Measurements from ENCODE around the gene SLC2A5.

DNA sequence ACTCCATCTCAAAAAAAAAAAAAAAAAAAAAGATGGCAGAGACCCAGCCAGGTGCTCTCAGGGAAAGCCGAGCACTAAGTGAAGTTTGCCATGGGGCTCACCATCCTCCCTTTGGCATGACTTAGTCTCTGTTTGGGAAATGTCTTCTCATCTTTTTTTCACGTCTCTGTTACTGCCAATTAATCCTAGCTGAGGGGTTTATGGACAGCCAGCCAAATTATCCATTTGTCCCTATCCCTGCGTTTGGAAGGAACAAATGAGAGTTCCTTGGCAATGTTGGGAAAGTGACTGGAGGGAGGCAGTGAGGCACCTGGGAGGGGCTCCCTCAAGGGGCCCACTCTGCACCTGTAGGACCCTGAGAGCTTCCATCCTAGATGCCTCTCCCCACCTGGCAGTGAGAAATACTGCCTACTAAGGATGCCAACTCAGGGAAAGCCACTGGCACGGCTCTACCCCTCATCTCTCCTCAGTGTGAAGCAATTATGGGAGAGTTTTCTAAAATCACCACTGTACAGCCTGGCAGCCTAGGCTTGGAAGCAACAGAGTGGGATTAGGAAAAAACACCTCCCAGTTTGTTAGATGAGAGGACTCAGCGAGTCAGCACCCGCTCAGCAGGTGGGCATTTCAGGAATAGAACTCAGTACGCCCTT, 23.4 kb downstream of the SLC2A5 start:
- no peak for TF ChIP-seq POLR2A (IDR thresholded peaks at IDR 0.05; ENCODE audit: low read depth, low read length)
- TF ChIP-seq TAF1 (IDR thresholded peaks at IDR 0.05; ENCODE audit: low read depth, low read length): no peak
- TF ChIP-seq POLR2AphosphoS5 (IDR thresholded peaks at IDR 0.05; ENCODE audit: low read depth, low read length): peak; percentile 31; the same call in 1 of the 2 replicates
